B cell (primary cell): Measurements from ENCODE around the gene MT1X. TPM values are rescaled to one million over a fixed set of nuclear protein-coding genes. Genes with fewer than 3 reads are reported as not detected.

Experiments
- ATAC-seq: fragments of 200-7000 bp; cut with Tn5 transposase; one replicate; pipeline ENCODE4 v1.10.0; 2021; ENCODE audit warnings: low read depth, mild to moderate bottlenecking, moderate number of reproducible peaks, moderate library complexity
- CTCF ChIA-PET: fragments of 350-600 bp; sonication (Branson Sonifier 250); formaldehyde crosslinking; loops from one replicate; lab custom pipeline; 2021; ENCODE audit warnings: antibody characterized with exemption, inconsistent platforms; lab: Charles Lee
- POLR2A ChIA-PET: fragments of 350-600 bp; sonication (Branson Sonifier 250); formaldehyde crosslinking; loops from one replicate; lab custom pipeline; 2021; ENCODE audit warnings: antibody characterized with exemption; lab: Charles Lee
- DNase-seq: peaks from one replicate; pipeline ENCODE4 v3.0.0; 2013
- H2AFZ ChIP-seq: 2 replicates; pipeline ENCODE4 v1.6.1; 2012; ENCODE audit warnings: mild to moderate bottlenecking, low read depth, low read length; ENCODE audit not compliant: insufficient read depth, poor library complexity, severe bottlenecking
- H3K27ac ChIP-seq, 2 donors: 1 replicate in 1 of 2; 2 replicates in 1 of 2; pipeline ENCODE4 v1.5.1; 2012 to 2013; ENCODE audit warnings: low read length in 2 of 2, mild to moderate bottlenecking in 2 of 2, moderate library complexity in 1 of 2
- H3K27me3 ChIP-seq, 4 experiments: fragments of 200-600 bp in 1 of 4; sonication (generic) in 1 of 4; replicated peaks in 1 of 4; 1 replicate in 2 of 4; 2 replicates in 2 of 4; pipeline versions ENCODE4 v1.6.1 to v1.7.0; 2013 to 2016; ENCODE audit warnings: low read length in 3 of 4, mild to moderate bottlenecking in 2 of 4, mixed read lengths in 1 of 4, moderate library complexity in 1 of 4; ENCODE audit not compliant: insufficient read depth in 4 of 4, control insufficient read depth in 3 of 4; ENCODE audit errors: control extremely low read depth in 1 of 4
- H3K36me3 ChIP-seq, 2 experiments: replicated peaks in 1 of 2; 1 replicate in 1 of 2; 2 replicates in 1 of 2; pipeline versions ENCODE4 v1.6.1 to v1.7.1; 2013; ENCODE audit warnings: low read length in 1 of 2; ENCODE audit not compliant: insufficient read depth in 2 of 2, control insufficient read depth in 1 of 2; ENCODE audit errors: control extremely low read depth in 1 of 2, extremely low read depth in 1 of 2
- H3K4me1 ChIP-seq, 2 donors: fragments of 200-600 bp in 1 of 2; sonication (generic) in 1 of 2; 1 replicate in 1 of 2; 2 replicates in 1 of 2; pipeline versions ENCODE4 v1.5.1 to v1.6.1; 2013 to 2017; ENCODE audit warnings: low read length in 2 of 2; ENCODE audit not compliant: control insufficient read depth in 2 of 2, insufficient read depth in 2 of 2
- H3K4me2 ChIP-seq: replicated peaks from 2 replicates; pipeline ENCODE3; 2012; ENCODE audit warnings: mild to moderate bottlenecking, low read depth, low read length; ENCODE audit not compliant: poor library complexity, severe bottlenecking
- H3K4me3 ChIP-seq, 5 experiments: fragments of 200-600 bp in 1 of 5; sonication (generic) in 1 of 5; 1 replicate in 3 of 5; 2 replicates in 2 of 5; pipeline versions ENCODE4 v1.5.1 to v1.7.0; 2011 to 2016; ENCODE audit warnings: low read length in 4 of 5, mild to moderate bottlenecking in 4 of 5, low read depth in 2 of 5, control low read depth in 1 of 5, moderate library complexity in 1 of 5; ENCODE audit not compliant: insufficient read depth in 1 of 5; ENCODE audit errors: control extremely low read depth in 1 of 5, extremely low read depth in 1 of 5
- H3K79me2 ChIP-seq: fragments of 200-600 bp; sonication (generic); one replicate; pipeline ENCODE4 v1.6.0; 2016; ENCODE audit warnings: low read length; ENCODE audit not compliant: control insufficient read depth, insufficient read depth
- H3K9ac ChIP-seq: fragments of 200-600 bp; sonication (generic); 2 replicates; pipeline ENCODE4 v1.6.1; 2017; ENCODE audit warnings: mild to moderate bottlenecking, low read length, moderate library complexity
- H3K9me3 ChIP-seq, 3 donors: one replicate each; pipeline versions ENCODE4 v1.6.1 to v1.7.1; 2013; ENCODE audit warnings: low read length in 2 of 3; ENCODE audit not compliant: control insufficient read depth in 2 of 3, insufficient read depth in 1 of 3; ENCODE audit errors: control extremely low read depth in 1 of 3
- H4K20me1 ChIP-seq: 2 replicates; pipeline ENCODE4 v1.6.0; 2012; ENCODE audit warnings: mild to moderate bottlenecking, low read length; ENCODE audit not compliant: insufficient read depth, control insufficient read depth, poor library complexity, severe bottlenecking
- H3K27ac Mint-ChIP-seq: one replicate; pipeline ENCODE4 v1.8.0; 2021; ENCODE audit warnings: mixed read lengths
- H3K27me3 Mint-ChIP-seq: one replicate; pipeline ENCODE4 v1.8.0; 2021; ENCODE audit warnings: mixed read lengths
- H3K4me1 Mint-ChIP-seq: one replicate; pipeline ENCODE4 v1.8.0; 2021; ENCODE audit warnings: mixed read lengths
- H3K4me3 Mint-ChIP-seq: one replicate; pipeline ENCODE4 v1.8.0; 2021; ENCODE audit warnings: mixed read lengths
- H3K9me3 Mint-ChIP-seq: one replicate; pipeline ENCODE4 v1.8.0; 2022; ENCODE audit warnings: mixed read lengths; ENCODE audit not compliant: insufficient read depth
- CTCF ChIP-seq: fragments of 200-600 bp; IDR thresholded peaks from one replicate; pipeline ENCODE4 v1.8.0; 2022; ENCODE audit warnings: antibody characterized with exemption, mild to moderate bottlenecking
- EZH2 ChIP-seq: IDR thresholded peaks from 2 replicates; pipeline ENCODE4 v1.6.1; 2012; ENCODE audit warnings: borderline replicate concordance, low read depth, mild to moderate bottlenecking, moderate library complexity, low read length; ENCODE audit not compliant: insufficient read depth, poor library complexity, severe bottlenecking
- WGBS: methylation state at CpG from one replicate; pipeline ENCODE4 v1.1.5; 2013; ENCODE audit warnings: missing lambda C conversion rate; ENCODE audit not compliant: insufficient coverage; 5-methylcytosine and 5-hydroxymethylcytosine counted together
- intact Hi-C: fragments of 100-400 bp; cut with micrococcal nuclease; formaldehyde crosslinking; loops from one replicate; pipeline ENCODE4 v1.10.0; 2022
- polyA plus RNA-seq: library from polyadenylated mRNA; depleted of rRNA; stranded (reverse); fragments of >200 nt; gene quantifications from 2 replicates; pipeline ENCODE4 v1.2.3, GENCODE V29; 2012
- total RNA-seq, 2 donors: library from RNA; stranded (reverse); fragments of 120-200 nt in 1 of 2; gene quantifications; 1 replicate in 1 of 2; 2 replicates in 1 of 2; pipeline versions ENCODE4 v1.2.3 to v1.2.4, GENCODE V29; 2013 to 2022

Gene MT1X
- total and polyA plus RNA-seq, 2 donors (not counting 1 experiment from before 2014, with no cell fraction given), result 9.1 to 17.2 TPM

GRCh38 chr16:56637814-56638750, 44.2 kb upstream of the MT1X start, which contains the start of gene MT1A:
TSS of gene MT1A (plus strand) at chr16:56638666. CDS start at chr16:56638739, 73 bp downstream.
- CTCF ChIA-PET, result interaction anchor here (0.7 kb wide), 1 partner anchor 15 kb away, joined by 3 read pairs; no protein-coding TSS in a partner anchor
- peaks cover 78% of the 10 kb centered on the region for H3K27me3 Mint-ChIP-seq
- H3K9me3 Mint-ChIP-seq, result no peaks in the 10 kb centered on the region
- peak within 1 kb of the TSS; percentile 46 for H3K4me2 ChIP-seq
- intact Hi-C loops, result loop anchor here (10.0 kb wide), 1 partner anchor 47 kb away; the partner anchor contains the start of gene MT1X
- H3K4me1 Mint-ChIP-seq, result peaks cover 24% of the 10 kb centered on the region
- peak; percentile 29 for DNase-seq
- 8% methylated on average over 65 of the region's 68 CpGs for WGBS
- H3K4me3 Mint-ChIP-seq, result peak within 1 kb of the TSS; percentile 63
- no peaks in the 10 kb centered on the region for H3K79me2 ChIP-seq
- no peak for TF ChIP-seq EZH2
- TF ChIP-seq CTCF, result no peak
- H3K4me1 ChIP-seq, result peaks cover 17 to 31% of the 10 kb centered on the region in 2 donors
- no peaks in the 10 kb centered on the region for H3K36me3 ChIP-seq
- H3K27me3 ChIP-seq, result peaks cover 0 to 73% (median 36%) of the 10 kb centered on the region in 4 experiments
- POLR2A ChIA-PET, result no interaction called here
- peak within 1 kb of the TSS; percentile 28 for H2AFZ ChIP-seq
- H3K27ac Mint-ChIP-seq, result no peak within 1 kb of the TSS
- peaks cover 0 to 4% (median 0%) of the 10 kb centered on the region in 3 donors for H3K9me3 ChIP-seq
- no peak within 1 kb of the TSS for H3K4me3 ChIP-seq
- H3K9ac ChIP-seq, result no peak within 1 kb of the TSS
- H3K27ac ChIP-seq, result no peak within 1 kb of the TSS
- H4K20me1 ChIP-seq, result no peaks in the 10 kb centered on the region
- ATAC-seq, result no peak

GRCh38 chr16:56639045-56639444, 43.2 kb upstream of the MT1X start:
- intact Hi-C loops, result loop anchor here (10.0 kb wide), 1 partner anchor 46 kb away; the partner anchor contains the start of gene MT1X

More at GRCh38 chr16:56639045-56639444, 43.2 kb upstream of the MT1X start:
- peaks cover 27 to 41% of the 10 kb centered on the region in 2 donors for H3K4me1 ChIP-seq
- no peak overlapping the region for H3K4me2 ChIP-seq
- H3K4me3 Mint-ChIP-seq, result no peak overlapping the region
- H3K4me1 Mint-ChIP-seq, result peaks cover 31% of the 10 kb centered on the region
- ChIA-PET POLR2A (interaction anchor here (0.6 kb wide), 1 partner anchor 449 kb away, joined by 3 read pairs; no protein-coding TSS in a partner anchor), CTCF (no interaction called here)
- no peaks in the 10 kb centered on the region for H4K20me1 ChIP-seq
- WGBS, result no CpG with 5 or more reads among the region's 1 CpG
- H3K9me3 Mint-ChIP-seq, result no peaks in the 10 kb centered on the region
- no peak overlapping the region for H3K4me3 ChIP-seq
- ATAC-seq (no peak), DNase-seq (no peak)
- no peak overlapping the region for H3K9ac ChIP-seq
- H3K79me2 ChIP-seq, result no peaks in the 10 kb centered on the region
- H3K27ac ChIP-seq, result no peak overlapping the region
- H3K27me3 Mint-ChIP-seq, result peaks cover 74% of the 10 kb centered on the region
- no peak overlapping the region for H3K27ac Mint-ChIP-seq
- H3K27me3 ChIP-seq, result peaks cover 0 to 72% (median 31%) of the 10 kb centered on the region in 4 experiments
- no peak overlapping the region for H2AFZ ChIP-seq
- TF ChIP-seq CTCF (no peak), EZH2 (no peak)
- peaks cover 0 to 7% (median 0%) of the 10 kb centered on the region in 3 donors for H3K9me3 ChIP-seq
- no peaks in the 10 kb centered on the region for H3K36me3 ChIP-seq
